GM21723 (cell line): Measurements from ENCODE around the gene ERVV-1.
"Not testable (repeated sequence)": the region's sequence is repeated elsewhere in the genome, so short reads cannot be mapped to it uniquely, and the experiment has no call there.

Experiments used
- ATAC-seq: cut with Tn5 transposase; IDR thresholded peaks from one replicate; pipeline ENCODE4 v1.9.1; 2021; ENCODE audit warnings: mild to moderate bottlenecking, moderate library complexity; ENCODE audit not compliant: unreplicated experiment

Gene ERVV-1

GRCh38 chr19:53019684-53020083, 6.0 kb downstream of the ERVV-1 start:
- ATAC-seq, result no peak

GRCh38 chr19:53028306-53028705, 14.6 kb downstream of the ERVV-1 start:
- ATAC-seq, result not testable (repeated sequence)

DNA sequence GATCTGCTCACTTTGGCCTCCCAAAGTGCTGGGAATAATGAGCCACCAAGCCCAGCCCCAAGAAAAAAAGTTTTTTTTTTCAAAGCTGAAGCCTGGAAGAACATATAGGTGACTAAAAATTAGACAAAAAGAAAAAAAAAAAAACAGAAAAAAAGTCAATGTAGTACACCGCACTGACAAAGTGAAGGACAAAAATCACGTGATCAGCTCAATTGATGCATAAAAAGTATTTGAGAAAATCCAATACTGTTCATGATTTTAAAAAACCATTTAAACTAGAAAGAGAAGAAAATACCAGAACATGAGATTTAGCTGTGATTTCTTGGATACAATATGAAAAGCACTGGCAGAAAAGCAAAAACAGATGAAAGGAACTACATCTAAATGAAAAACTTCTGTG, 20.3 kb downstream of the ERVV-1 start:
- ATAC-seq, result no peak

DNA sequence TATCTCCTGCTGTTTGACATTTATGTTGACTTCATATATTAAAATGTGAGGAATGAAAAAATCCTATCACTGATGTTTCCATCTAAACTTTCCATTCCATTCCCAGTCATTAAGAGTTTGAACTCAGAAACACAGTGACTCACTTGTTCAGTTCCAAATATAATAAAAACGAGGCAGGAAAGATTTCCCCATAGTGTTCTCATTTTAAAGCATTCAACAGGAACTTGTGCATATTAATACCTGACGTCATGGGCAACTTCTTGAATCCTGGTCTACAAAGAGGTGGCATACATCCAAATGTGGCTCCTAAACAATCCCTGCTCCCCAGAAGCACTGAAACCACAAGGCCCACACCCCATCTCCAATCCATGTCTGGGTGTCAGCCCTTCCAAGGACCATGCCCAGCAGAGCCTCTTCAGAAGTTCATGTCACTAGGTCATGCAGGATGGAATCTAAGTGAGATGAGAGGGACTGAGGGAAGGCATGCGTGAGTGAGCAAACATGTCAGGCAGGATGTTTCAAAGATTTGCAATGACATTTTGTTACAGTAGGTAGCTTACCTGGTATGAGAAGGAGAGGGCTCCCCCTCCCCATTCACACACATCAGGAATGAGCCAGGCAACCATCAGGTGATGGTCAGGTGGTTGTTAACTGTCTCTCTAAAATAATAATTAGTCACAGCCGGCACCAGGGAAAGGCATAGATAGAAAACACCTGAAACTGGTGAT, 21.4 kb downstream of the ERVV-1 start:
- ATAC-seq, result no peak

DNA sequence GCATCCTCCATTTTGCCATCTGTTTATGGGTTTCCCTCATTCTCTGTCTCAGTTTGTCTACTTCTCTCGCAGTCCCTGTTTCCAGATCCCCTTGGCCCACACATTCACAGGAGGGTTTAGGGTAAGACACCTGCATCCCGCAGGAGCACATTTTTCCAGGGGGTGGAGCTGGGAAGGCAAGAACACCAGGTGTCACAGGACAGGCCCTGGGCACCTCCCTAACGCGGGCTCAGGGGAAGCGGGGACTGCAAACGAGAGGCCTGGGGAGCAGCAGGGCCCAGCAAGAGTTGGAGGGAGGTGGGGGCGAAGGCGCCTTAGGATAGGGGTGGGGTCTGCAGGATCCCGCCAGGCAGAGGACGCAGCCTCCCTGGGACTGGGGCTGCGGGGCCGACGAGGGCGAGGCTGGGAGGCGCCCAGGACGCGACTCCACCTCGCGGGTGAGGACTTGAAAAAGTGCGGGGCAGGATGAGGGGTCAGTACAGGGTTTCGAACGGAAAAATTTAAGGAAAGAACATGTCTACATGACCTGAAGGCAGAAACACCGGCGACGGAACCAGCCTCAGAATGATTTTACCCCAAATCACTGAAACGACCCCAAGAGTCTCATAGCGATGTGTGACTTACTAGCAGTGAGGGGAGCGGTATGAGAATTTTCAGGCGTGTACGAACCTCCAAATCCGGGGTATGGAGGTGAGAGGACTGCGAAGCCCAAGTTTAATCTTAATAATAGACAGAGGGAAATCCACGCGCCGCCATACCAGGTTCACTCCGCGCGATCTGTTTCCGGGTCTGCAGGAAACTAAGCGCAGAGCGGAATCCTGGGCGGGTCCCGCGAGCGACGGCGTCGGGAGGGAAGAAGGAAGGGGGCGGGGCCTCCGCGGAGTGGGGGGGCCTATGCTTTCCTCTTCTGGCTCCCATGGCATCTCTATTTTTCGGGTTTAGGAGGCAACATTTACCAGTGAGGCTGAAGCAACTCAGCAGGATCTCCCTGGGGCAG, 23.7 kb downstream of the ERVV-1 start:
- ATAC-seq, result no peak

GRCh38 chr19:53041366-53041765, 27.6 kb downstream of the ERVV-1 start:
- no peak for ATAC-seq

DNA sequence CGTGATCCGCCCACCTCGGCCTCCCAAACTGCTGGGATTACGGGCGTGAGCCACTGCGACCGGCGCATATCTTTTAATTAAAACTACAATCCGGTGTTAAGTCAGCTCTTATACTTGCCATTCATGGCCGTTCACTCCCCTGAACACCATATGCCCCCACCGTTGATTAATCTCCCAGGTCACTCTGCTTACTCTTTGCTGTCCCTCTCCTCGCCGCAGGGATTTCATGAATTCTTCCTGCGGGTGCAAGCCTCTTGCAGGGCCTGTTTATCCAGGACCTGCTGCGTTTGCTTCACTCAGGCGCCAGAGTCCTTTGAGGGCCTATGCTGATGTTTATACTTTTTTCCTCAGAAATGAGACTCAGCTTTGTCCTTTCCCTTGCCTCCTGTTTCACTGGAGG, 31.8 kb downstream of the ERVV-1 start:
- no peak for ATAC-seq

DNA sequence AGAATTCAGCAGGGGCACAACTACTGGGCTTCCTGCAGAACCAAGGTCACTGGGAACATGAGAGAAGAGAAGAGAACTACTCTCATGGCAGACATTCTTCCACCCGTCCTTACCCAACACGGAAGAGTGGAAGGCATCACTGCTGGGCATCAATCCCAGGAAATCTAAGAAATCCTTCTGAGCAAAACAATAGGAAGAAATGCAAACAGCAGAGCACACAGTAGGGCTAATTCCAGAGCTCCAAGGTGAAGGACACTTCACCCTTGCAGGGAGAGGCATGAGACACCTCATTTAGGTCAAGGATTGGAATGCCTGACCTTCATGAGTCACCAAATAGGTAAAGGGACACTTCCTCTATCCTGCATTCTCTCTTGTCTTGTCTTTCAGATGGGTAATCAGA, 33.7 kb downstream of the ERVV-1 start:
- ATAC-seq, result no peak

- no peak for ATAC-seq
These were observed 41.4 kb downstream of the ERVV-1 start for GRCh38 chr19:53055117-53055516.

DNA sequence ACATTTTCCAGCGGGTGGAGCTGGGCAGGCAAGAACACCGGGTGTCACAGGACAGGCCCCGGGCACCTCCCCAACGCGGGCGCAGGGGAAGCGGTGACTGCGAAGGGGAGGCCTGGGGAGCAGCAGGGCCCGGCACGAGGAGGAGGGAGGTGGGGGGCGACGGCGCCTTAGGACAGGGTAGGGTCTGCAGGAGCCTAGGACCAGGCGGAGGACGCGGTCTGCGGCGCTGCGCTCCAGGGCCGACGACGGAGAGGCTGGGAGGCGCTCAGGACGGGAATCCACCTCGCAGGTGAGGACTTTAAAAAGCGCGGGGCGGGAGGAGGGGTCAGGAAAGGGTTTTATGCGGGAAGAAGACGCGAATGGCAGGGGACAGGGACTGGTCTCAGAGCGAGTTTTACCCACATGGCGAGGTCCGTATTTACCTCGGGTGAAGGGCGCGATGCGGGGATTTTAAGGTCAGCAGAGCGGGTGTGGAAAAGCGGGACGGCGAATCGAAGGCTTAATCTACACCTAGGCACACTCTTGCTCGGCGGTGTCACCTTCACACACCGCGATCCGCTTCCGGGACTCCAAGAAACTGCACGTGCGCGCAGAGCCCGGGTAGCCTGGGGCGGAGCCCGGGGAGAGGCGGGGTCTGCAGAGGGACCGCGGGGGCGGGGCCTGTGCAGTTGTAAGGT, 44.3 kb downstream of the ERVV-1 start:
- ATAC-seq, result no peak
